Stimulated activated CD4-positive, alpha-beta T cell treated with anti-CD3 and anti-CD28 coated beads, Interleukin-4, amount 100 ng/mL, for 24 hours (primary cell): ENCODE data around the gene PDCD10.

Experiments used
- DNase-seq: peaks from one replicate; pipeline ENCODE4 v3.0.0-alpha.2; 2020

Gene PDCD10

GRCh38 chr3:167733961-167734497 is 663 bp downstream of the PDCD10 start:
- DNase-seq, result no peak

GRCh38 chr3:167732313-167733065 is 2.2 kb downstream of the PDCD10 start:
- DNase-seq, result no peak

GRCh38 chr3:167731393-167731792 is 3.3 kb downstream of the PDCD10 start:
- no peak for DNase-seq

GRCh38 chr3:167729591-167729990 is 5.1 kb downstream of the PDCD10 start:
- DNase-seq, result no peak

GRCh38 chr3:167728632-167729323 is 5.9 kb downstream of the PDCD10 start:
- no peak for DNase-seq

GRCh38 chr3:167728176-167728575 is 6.5 kb downstream of the PDCD10 start:
- DNase-seq, result no peak

- DNase-seq, result no peak
Measured at GRCh38 chr3:167723872-167724271, 10.8 kb downstream of the PDCD10 start.

- DNase-seq, result no peak
Measured at GRCh38 chr3:167723025-167723512, 11.6 kb downstream of the PDCD10 start.

GRCh38 chr3:167718582-167718981 is 16.1 kb downstream of the PDCD10 start:
- no peak for DNase-seq

GRCh38 chr3:167716920-167717319 is 17.8 kb downstream of the PDCD10 start:
- no peak for DNase-seq

GRCh38 chr3:167714871-167715270 is 19.8 kb downstream of the PDCD10 start:
- no peak for DNase-seq

- no peak for DNase-seq
Measured at GRCh38 chr3:167712445-167712844, 22.2 kb downstream of the PDCD10 start.

- no peak for DNase-seq
Measured at GRCh38 chr3:167711439-167711838, 23.3 kb downstream of the PDCD10 start.

- no peak for DNase-seq
Measured at GRCh38 chr3:167710552-167710951, 24.1 kb downstream of the PDCD10 start.

- no peak for DNase-seq
Measured at GRCh38 chr3:167709690-167710089, 25.0 kb downstream of the PDCD10 start.

- DNase-seq, result no peak
Measured at GRCh38 chr3:167705840-167706239, 28.9 kb downstream of the PDCD10 start.

GRCh38 chr3:167700926-167701325 is 33.8 kb downstream of the PDCD10 start:
- DNase-seq, result no peak

GRCh38 chr3:167700046-167700445 is 34.6 kb downstream of the PDCD10 start:
- no peak for DNase-seq

- no peak for DNase-seq
Measured at GRCh38 chr3:167694121-167694520, 40.6 kb downstream of the PDCD10 start.

- DNase-seq, result peak; percentile 56
Measured at GRCh38 chr3:167691366-167691765, 43.3 kb downstream of the PDCD10 start.

- DNase-seq, result peak; percentile 67
Measured at GRCh38 chr3:167684388-167684993, 50.2 kb downstream of the PDCD10 start.

GRCh38 chr3:167679526-167679925 is 55.2 kb downstream of the PDCD10 start:
- no peak for DNase-seq

- DNase-seq, result no peak
Measured at GRCh38 chr3:167675848-167676247, 58.8 kb downstream of the PDCD10 start.

GRCh38 chr3:167673221-167673620 is 61.5 kb downstream of the PDCD10 start:
- DNase-seq, result no peak
